Hematopoietic multipotent progenitor cell (in vitro differentiated cells): Measurements from ENCODE around the gene TNFRSF11A. TPM values are rescaled to one million over a fixed set of nuclear protein-coding genes. Genes with fewer than 3 reads are reported as not detected.
A peak's percentile ranks its signal among the peaks of the same experiment; 100 is the strongest.

Experiments used
- DNase-seq, 3 donors: peaks; one replicate each; pipeline ENCODE4 v3.0.0-alpha.2; 2011 to 2015; ENCODE audit warnings: low read depth in 2 of 3, low spot score in 2 of 3
- total RNA-seq: library from RNA; depleted of rRNA; stranded (reverse); fragments of >200 nt; gene quantifications from one replicate; pipeline ENCODE4 v1.2.3, GENCODE V29; 2012

Gene TNFRSF11A
- total RNA-seq, 1 donor, result 2.2 TPM

DNA sequence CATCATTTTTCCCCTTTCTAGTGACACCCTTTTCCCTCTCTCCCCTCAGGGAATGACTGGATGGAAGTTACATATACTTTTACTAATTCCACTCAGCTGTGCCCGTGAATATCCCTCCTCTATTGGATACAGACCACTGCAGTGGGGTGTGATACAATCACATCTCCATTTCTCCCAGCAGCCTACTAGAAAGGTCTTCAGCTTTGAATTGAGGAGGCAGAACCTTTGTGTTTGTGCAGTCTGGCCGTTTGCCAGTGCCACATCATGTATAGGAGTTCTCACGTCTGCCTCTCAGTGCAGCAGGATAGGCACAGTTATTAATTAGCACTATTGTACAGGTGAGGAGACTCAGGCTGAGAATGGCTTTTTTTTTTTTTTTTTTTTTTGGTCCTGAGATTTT lies 16.4 kb downstream of the TNFRSF11A start:
- DNase-seq, result no peak

DNA sequence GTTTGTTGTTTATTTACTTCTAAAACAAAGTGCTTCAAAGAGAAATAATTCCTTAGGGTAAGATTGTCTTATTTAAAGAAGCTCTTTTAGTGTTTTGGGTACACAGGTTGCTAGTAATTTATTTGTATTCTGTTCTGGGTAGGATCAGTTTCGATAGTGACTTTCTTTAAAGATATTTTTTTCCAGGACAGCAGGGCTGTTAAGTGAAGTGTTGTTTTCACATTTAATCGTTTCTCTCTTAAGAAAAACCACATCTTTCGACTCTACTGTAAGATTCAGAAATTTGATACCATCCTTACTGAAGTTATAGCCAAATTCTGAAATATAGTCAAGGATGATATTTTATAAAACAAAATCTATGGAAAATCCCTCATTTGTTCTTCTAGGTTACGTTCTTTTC lies 17.8 kb downstream of the TNFRSF11A start:
- DNase-seq, result no peak

DNA sequence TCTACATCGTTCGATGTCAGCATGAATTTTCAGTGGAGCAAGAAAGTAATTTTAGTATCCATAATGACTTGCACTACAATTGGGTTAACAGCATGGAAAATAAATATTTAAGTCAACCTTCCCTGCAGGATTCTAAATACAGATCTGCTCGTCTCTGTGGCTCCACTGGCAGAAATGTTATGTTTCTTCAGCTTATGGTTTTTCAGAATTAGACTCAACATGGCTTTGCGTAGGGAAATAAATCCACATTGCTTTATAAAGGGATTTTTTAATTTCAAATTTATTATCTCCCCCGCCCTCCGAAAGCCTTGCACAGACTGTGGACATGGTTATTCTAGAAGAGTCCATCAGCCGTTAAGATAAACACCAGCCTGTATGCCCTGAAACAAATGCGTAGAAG lies 18.2 kb downstream of the TNFRSF11A start:
- DNase-seq, result no peak

DNA sequence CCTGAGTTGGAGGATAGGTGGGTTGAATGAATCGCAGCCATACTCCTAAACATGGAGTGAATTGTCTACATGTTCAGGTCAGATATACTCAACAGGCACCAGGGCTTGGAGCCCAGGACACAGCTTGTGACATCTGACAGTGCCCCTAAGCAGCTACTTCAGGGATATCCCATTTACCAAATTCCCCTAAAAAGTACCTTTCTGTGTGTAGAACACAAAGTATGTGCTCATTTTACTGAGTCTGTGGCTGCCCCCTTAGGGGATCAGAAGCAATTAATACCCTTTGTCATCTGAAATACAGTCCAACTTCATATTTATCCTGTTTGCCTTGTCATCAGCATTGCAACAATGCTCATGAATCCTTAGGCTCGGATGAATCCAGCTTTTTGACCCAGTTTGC lies 20.8 kb downstream of the TNFRSF11A start:
- no peak for DNase-seq

DNA sequence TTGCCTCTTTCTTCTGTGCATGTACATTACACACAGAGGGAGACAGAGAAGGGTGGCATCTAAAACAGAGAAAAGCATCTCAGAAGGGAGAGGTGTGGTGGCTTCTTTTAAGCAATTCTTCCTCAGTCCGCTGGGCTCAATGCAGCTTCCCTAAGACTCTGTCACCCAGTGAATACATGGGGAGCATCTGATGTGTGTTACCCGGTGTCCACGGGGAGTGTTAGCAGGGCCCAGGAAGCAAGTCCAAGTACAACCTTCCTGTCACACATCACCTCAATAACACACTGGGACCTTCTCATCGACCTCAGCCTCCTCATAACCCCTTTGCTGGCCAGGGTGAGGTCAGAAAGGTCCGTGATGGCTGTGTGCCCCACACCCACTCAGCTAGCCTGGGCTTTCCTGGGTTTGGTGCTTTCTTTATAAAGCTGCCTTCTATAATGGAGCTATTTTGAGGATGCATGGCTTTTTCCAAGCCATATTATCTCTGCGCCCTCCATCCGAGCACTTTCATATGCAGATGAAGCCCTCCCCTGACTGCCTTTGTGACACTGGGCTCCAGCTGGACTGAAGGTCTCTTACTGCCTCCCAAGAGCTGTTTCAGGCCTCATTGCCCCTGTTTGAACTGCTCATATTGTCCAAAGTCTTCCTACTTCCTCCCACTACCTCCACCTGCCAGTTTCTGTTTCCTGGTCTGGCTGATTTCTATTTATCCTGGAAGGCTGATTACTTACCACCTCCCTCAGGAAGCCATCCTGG lies 21.4 kb downstream of the TNFRSF11A start:
- DNase-seq, result no peak

DNA sequence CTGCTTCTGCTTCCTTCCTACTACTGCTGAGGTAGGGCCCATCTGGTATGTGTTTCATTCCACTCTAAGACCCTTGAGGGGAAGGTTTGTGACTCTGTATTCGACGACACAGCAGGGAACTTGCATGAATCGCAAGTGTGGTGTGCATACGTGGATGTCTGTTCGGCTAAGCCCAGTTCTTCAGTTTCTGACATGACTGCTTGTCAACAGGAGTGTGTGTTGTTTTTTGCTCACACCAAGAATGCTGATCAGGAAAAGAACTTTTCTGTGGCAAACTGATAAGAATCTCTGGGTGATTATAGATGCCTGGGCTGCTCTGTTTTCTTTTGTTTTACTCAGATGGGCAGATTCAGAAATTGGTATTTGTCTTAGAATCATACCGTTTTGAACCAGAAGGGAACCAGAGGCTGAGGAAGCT lies 22.0 kb downstream of the TNFRSF11A start:
- peak in 1 of 3 donors; percentile 51 for DNase-seq

DNA sequence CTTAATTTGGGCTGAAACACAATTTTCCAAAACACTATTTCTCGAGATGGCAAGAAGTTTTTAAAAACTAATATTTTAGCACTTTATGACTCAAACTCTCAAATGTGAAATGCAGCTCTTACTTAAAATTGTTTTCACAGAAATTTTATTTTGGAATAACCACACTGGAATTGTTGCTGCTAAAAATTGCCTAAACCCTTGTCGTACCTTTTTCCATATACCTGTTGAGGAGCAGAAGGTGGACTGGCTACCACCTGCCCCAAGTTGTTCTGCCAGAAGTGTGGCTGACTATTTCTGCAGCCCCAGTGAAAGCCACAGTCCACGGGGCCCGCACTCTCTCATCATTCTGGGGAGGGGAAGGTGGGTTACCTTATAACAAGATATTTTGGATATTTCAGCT lies 23.4 kb downstream of the TNFRSF11A start:
- DNase-seq, result no peak

DNA sequence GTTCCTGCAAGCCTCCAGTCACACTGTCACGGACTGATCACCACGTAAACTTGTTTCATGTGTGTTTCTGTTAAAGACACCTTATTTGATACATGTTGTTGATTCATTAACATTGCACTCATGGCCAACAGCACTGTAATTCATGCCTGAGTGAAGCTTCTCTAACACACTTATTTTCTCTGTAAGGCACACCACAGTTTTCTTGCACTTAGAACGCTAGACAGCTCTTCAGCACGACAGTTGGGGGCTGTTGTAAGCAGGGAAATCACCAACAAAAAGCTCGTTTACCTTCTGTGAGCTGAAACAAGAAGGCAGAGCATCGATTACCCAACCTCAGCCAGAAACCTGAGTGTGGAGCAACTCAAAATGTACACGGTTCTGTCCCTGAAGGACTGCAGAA lies 28.1 kb downstream of the TNFRSF11A start:
- DNase-seq, result no peak

DNA sequence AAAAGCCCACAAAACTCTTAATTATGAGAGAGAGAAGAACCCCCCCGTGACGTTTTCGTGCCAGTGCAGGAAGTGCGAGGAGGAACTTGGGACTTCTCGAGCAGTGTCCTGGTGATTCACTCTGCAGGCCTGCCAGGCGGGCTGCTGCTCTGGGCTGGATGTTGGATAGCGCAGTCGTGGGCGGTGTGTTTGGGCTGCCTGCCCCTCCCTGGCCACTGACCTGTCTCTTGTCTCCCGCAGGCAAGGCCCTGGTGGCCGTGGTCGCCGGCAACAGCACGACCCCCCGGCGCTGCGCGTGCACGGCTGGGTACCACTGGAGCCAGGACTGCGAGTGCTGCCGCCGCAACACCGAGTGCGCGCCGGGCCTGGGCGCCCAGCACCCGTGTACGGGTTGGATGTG lies 29.0 kb downstream of the TNFRSF11A start:
- DNase-seq, result no peak

DNA sequence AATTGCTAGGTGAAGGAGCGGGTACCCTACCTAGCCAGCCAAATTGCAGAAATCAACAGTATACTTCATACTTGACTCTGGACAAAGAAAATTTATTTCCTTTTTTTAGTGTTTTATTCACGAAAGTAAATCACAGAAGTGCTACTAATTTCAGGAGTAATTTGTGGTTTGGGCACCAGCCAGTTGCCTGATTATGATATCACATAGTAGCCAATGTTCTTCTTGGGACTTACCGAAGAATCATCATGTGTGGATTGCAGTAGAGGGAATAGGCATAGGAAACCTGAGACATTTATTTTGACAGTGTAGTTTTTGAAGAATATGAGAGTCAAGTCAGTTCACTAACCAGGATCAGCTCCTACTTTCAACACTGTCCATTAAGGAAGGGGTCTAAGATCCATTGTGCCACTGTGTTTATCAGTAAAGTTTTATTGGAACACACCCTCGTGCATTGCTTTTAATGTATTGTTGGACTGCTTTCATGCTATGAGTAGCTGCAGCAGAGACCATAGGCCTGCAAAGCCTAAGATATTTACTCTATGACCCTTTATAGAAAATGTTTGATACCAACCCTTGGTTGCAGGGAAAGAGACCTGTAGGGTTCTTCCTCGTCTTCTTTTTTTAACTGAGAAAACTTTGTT lies 32.1 kb downstream of the TNFRSF11A start:
- no peak for DNase-seq

DNA sequence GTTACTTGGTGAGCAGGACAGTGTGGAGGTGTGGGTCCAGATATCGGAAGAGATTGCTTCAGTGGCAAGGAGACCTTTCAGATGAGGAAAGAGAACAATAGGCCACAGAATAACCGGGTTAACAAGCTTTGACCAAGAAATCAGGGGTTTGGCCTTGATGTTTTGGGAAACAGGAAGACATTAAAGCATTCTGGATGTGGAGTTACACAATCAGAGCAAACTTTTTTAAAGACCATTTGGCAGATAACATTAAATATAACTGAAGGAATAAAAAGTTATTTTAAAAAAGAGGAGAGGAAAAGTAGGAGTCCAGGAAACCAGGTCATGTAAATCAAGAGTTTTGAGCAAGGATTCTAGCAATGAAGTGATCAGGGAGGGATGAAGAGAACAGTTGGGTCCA lies 35.7 kb downstream of the TNFRSF11A start:
- no peak for DNase-seq

DNA sequence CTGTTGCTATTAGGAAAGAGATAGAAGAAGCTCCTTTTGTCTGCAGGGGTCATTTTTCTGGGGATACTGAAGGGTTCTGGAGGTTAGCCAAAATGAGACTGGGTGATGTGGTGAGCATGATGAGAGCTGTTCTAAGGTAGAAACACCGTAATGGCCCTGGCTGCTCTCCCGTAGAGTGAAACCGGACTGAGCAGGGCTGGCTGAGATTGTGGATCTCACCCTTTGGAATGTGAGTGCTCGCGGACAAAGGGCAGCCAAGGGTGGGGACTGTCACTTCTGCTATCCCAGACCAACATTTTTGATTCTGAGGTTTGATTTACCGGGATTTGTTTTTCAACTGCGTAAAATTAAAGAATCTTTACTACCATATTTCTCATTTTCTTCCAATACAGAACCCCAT lies 36.2 kb downstream of the TNFRSF11A start:
- no peak for DNase-seq

DNA sequence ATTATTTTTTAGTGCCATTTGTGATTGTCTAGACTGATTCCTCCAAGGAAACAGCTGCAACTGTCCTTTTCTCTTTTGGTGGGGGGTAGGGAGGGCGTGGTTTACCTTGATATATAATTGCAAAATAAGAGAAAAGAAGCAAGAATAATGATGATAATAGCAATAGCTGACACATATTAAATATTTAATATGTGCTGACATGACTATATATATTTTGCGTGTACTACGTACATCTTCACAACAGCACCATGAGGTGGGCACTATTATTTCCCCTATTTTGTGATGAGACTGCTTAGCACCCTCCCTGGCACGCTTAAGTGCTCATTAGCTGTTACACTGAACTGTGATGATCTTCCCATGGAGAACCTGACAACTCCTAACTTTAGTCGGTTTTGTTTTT lies 39.4 kb downstream of the TNFRSF11A start:
- no peak for DNase-seq

DNA sequence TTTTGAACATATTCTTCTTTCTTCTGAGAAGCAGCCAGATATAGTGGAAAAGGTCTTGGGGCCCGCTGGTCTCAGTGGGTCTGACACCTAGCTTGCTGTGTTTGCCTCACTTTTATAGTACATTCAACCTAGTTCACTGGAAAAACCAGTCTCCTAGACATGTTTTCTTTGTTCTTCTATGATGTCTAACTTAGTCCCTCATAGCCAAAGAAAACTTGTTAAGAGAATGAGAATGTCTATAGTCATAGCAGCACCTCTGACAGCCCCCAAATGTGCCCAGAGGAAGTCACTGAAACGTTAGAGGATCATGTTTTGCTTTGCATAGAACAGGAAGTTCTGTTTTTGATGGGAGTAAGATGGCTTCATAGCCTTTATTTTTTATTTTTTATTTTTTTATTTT lies 40.3 kb downstream of the TNFRSF11A start:
- peak in 1 of 3 donors; percentile 12 for DNase-seq

DNA sequence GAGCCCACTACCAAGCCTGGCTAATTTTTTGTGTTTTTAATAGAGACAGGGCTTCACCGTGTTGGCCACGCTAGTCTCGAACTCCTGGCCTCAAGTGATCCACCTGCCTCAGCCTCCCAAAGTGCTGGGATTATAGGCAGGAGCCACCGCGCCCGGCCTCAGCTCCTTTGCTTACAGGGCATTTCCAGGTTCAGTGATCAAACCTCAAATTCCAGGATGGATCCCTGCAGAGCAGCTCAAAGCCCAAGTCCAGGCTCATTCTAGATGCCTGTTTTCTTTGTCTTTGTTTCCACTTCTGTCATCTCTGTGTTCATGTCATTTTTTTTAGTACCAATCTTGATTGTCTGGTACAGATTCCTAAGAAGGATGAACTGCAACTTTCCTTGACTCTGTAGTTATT lies 41.9 kb downstream of the TNFRSF11A start:
- no peak for DNase-seq

DNA sequence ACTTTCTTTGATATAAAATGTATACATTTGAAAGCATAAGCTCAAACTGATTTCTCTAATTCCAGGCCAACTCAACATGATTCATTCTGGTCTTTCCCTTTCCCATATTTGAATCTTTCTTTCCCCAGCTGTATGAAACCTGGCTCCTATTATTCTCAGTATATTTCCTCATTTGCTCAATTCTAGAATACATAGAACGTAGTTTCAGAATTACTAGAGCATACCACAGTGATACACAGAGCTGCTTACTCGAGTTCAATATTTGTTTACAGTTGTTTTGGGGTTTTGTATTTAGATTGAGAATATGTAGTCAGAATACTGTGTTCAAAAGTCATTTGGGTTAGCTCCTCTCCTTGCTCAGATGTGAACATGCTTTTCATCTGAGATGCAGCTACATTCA lies 43.0 kb downstream of the TNFRSF11A start:
- DNase-seq, result no peak

DNA sequence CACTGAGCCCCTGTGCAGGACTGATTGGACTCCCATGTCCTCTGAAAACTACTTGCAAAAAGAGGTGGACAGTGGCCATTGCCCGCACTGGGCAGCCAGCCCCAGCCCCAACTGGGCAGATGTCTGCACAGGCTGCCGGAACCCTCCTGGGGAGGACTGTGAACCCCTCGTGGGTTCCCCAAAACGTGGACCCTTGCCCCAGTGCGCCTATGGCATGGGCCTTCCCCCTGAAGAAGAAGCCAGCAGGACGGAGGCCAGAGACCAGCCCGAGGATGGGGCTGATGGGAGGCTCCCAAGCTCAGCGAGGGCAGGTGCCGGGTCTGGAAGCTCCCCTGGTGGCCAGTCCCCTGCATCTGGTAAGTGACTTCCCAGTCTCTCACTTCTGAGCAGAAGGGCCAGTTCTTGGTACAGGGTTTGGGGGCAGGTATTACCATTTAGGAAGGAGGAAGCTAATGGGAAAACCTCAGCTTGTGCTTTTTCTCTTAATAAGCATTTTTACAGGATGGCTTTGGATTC lies 44.1 kb downstream of the TNFRSF11A start:
- no peak for DNase-seq

DNA sequence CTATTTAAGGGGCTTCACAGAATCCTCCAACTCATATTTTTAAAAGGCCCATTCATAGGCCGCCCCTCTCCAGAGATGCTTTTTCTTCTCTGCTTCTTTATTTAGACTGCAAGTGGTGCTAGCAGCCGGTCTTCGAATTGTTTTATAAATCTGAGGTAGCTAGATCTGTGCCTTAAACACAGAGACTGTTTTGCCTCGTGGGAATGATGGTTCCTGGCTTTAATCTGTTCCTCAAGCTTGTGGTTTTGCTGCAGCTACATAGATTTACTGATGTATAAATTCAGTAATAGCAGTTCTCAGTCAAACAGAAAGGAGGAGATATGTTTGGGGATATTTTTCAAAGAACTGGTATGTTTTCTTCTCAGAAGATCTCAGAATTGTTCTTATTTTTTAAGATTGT lies 45.3 kb downstream of the TNFRSF11A start:
- DNase-seq, result no peak

DNA sequence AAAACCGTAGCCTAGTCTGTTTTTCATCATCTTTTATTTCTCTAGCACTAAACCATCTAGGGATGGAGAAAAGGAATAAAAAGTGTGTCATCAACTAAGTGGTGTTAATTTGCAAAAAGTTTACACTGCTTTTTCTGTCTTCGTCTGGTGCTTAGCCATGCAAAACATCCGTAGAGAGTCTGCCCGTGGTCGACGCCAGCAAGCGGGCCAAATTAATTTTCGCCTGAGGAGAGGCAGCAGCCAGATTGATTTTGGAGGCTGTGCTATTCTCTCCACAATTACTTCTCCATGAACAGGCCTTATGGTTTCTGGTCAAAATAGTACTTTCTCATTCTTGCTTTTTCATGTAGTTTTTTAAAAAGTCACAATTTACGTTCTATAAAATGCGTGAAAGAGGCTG lies 46.3 kb downstream of the TNFRSF11A start:
- no peak for DNase-seq

DNA sequence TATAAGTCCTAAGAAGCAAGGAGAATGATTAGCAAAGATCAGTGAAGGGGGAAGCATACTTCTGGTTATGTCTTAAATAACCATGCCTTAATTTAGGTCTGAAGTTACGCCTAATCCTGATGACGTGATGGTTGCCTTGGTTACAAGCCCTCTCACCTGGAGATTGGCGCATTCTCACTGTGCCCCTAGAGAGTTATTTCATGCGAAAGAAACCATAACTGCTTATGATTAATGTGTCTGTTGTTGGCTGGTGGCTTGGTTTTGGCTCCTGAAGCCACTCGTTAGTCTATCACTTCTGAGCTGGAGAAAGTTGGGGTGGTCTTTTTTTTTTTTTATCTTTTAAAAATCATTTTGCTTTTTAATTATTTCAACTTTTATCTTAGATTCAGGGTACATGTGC lies 47.0 kb downstream of the TNFRSF11A start:
- DNase-seq, result no peak

DNA sequence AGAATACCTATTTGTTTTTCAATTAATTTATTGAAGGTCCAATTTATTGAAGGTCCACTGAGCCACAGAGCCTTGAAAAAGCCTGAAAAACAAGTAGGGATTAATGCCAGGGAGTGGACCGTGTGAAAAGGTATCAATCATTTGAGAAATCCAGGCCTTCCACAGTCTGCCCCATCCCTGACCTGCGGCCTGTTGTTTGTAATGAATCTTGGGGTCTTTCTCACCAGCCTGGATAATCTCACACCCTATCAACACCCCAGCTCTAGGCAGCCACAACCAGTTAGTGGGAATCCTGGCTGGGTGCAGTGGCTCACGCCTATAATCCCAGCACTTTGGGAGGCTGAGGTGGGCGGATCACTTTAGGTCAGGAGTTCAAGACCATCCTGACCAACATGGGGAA lies 47.8 kb downstream of the TNFRSF11A start:
- DNase-seq, result no peak

DNA sequence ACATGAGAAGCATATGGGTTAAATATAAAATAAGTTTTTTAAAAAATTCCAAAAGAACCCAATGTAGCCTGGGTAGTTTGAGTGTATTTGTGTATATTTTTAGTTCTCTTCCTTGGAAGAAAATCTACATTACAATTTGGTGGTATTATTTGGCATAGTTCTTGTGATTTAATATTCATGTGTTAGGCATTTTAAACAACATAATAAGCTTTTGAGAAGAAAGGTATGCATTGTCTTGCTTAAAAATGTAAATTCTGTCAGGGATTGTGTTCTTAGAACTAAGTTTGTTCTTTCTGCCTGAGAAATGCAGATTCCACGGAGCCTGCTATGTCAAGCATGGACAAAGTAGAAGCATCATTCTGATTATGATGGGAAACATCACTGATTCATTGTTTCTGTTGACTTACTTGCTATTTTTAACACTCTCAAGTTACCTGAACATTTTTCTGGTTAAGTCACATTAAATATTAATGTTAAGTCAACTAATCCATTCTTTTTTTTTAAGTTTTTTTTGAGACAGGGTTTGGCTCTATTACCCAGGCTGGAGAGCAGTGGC lies 49.4 kb downstream of the TNFRSF11A start:
- DNase-seq, result no peak
